GM18520 (cell line): ENCODE data around the gene PIEZO1.
"Not testable (repeated sequence)": the region's sequence is repeated elsewhere in the genome, so short reads cannot be mapped to it uniquely, and the experiment has no call there.

Source experiments
- ATAC-seq: cut with Tn5 transposase; IDR thresholded peaks from one replicate; pipeline ENCODE4 v1.9.1; 2021; ENCODE audit not compliant: unreplicated experiment

The PIEZO1 gene

GRCh38 chr16:88785106-88785924 lies at the start of gene PIEZO1:
TSS of gene PIEZO1 (minus strand) at chr16:88785220. CDS start at chr16:88784964, 256 bp downstream.
- no peak for ATAC-seq

GRCh38 chr16:88834670-88835069 lies 49.6 kb upstream of the PIEZO1 start:
- no peak for ATAC-seq

GRCh38 chr16:88833086-88833485 lies 48.1 kb upstream of the PIEZO1 start:
- ATAC-seq, result no peak

- ATAC-seq, result no peak
Observed at GRCh38 chr16:88831838-88832237, 46.8 kb upstream of the PIEZO1 start.

- ATAC-seq, result no peak
Observed at GRCh38 chr16:88830783-88831182, 45.8 kb upstream of the PIEZO1 start.

- no peak for ATAC-seq
Observed at GRCh38 chr16:88830258-88830657, 45.2 kb upstream of the PIEZO1 start.

- ATAC-seq, result no peak
Observed at GRCh38 chr16:88828711-88829110, 43.7 kb upstream of the PIEZO1 start.

- no peak for ATAC-seq
Observed at GRCh38 chr16:88827727-88828126, 42.7 kb upstream of the PIEZO1 start.

- ATAC-seq, result no peak
Observed at GRCh38 chr16:88826070-88826840, 41.2 kb upstream of the PIEZO1 start.

GRCh38 chr16:88825146-88825545 lies 40.1 kb upstream of the PIEZO1 start:
- ATAC-seq, result no peak

GRCh38 chr16:88824256-88825077 lies 39.4 kb upstream of the PIEZO1 start:
- no peak for ATAC-seq

GRCh38 chr16:88823646-88824045 lies 38.6 kb upstream of the PIEZO1 start:
- not testable (repeated sequence) for ATAC-seq

- ATAC-seq, result no peak
Observed at GRCh38 chr16:88822281-88823040, 37.4 kb upstream of the PIEZO1 start.

- no peak for ATAC-seq
Observed at GRCh38 chr16:88821168-88821850, 36.3 kb upstream of the PIEZO1 start.

- ATAC-seq, result no peak
Observed at GRCh38 chr16:88820385-88821025, 35.5 kb upstream of the PIEZO1 start.

- no peak for ATAC-seq
Observed at GRCh38 chr16:88819126-88819525, 34.1 kb upstream of the PIEZO1 start.

- no peak for ATAC-seq
Observed at GRCh38 chr16:88818575-88818874, 33.5 kb upstream of the PIEZO1 start.

GRCh38 chr16:88817785-88818574 lies 33.0 kb upstream of the PIEZO1 start:
- ATAC-seq, result no peak
